OCI-M2 (cell line): ENCODE results near the gene USP12.
"Not testable (repeated sequence)": the region's sequence is repeated elsewhere in the genome, so short reads cannot be mapped to it uniquely, and the experiment has no call there.

Experiments used
- DNase-seq: peaks from one replicate; lab custom pipeline; 2025; ENCODE audit not compliant: unreplicated experiment; lab: John Stamatoyannopoulos, UW

The USP12 gene

GRCh38 chr13:27151798-27152599 is 19.6 kb downstream of the USP12 start:
- DNase-seq = no peak

GRCh38 chr13:27149702-27150101 is 21.9 kb downstream of the USP12 start:
- DNase-seq = no peak

GRCh38 chr13:27148900-27149299 is 22.7 kb downstream of the USP12 start:
- no peak for DNase-seq

- DNase-seq = no peak
Measured at GRCh38 chr13:27147530-27148170, 24.0 kb downstream of the USP12 start.

- DNase-seq = no peak
Measured at GRCh38 chr13:27141746-27142145, 29.9 kb downstream of the USP12 start.

DNA sequence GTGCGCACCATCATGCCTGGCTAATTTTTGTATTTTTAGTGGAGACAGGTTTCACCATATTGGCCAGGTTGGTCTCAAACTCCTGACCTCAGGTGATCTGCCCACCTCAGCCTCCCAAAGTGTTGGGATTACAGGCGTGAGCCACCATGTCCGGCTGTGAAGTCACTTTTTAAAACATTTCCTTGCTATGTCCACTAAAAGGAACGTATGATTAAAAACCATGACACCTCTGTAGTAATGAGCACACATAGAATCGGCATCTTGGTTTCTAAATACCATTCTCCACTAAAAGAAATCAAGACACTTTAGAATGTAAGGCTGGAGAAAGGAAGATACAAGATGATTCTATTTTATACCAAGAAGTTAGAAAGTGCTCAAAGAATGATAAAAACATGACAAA is 30.5 kb downstream of the USP12 start:
- DNase-seq = not testable (repeated sequence)

DNA sequence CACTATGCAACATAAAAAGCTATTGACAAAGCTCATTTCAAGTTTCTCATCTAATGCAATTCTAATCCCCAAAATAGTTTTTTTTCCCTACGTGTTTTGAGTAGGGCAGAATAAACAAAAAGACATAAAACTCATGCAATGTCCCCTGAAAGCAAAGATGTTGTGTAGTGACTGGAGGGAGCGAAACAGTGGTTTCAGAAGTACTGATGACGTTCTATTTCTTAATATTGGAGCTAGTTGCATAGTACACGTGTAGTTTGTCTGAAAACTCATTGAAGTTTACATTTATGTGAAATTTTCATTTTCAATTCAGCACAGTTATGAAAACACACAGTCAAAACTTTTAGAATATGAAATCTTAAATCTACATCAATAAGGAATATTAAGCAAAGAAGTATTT is 31.6 kb downstream of the USP12 start:
- no peak for DNase-seq

- DNase-seq = no peak
Measured at GRCh38 chr13:27139565-27139964, 32.0 kb downstream of the USP12 start.

DNA sequence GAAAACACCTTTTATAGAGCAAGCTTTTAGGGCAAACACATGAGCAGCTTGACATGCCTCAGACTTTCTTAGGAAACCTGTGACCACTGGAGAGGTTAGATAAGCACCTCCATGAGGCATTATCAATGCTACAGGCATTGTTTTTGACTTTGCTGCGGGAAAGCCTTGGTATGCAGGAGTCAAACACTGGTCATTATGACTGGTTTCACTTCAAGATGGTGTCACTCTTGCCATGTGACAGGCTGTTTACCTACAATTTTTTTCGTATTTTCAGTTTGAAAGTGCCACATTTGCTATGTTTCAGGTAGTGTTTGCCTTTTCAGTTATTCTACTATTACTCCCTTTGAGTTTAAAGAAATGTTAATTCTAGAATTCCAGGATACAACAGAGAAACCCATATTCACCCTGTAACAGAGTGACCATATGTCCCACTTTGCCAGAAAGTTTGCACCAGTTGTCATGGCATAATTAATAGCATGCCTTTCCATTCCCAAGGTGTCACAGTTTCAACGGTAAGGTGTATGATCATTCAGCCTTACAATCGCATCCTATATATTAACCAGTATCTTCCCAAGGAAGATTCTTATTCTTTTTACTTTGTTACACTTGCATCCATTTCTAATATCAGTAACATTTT is 33.0 kb downstream of the USP12 start:
- DNase-seq = no peak

GRCh38 chr13:27137759-27138158 is 33.9 kb downstream of the USP12 start:
- DNase-seq = no peak

DNA sequence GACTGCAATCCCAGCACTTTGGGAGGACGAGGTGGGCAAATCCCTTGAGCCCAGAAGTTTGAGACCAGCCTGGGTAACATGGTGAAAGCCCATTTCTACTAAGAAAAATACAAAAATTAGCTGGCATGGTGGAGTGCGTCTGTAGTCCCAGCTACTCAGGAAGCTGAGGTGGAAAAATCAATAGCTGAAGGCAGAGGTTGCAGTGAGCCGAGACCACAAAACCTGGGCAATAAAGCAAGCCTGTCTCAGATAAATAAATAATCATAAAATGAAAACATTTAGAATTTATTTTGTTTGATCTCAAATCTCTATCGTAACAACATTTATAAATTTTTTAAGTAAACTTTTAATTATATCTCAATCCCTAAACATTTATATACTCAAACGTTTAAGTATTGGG is 36.6 kb downstream of the USP12 start:
- DNase-seq = no peak

DNA sequence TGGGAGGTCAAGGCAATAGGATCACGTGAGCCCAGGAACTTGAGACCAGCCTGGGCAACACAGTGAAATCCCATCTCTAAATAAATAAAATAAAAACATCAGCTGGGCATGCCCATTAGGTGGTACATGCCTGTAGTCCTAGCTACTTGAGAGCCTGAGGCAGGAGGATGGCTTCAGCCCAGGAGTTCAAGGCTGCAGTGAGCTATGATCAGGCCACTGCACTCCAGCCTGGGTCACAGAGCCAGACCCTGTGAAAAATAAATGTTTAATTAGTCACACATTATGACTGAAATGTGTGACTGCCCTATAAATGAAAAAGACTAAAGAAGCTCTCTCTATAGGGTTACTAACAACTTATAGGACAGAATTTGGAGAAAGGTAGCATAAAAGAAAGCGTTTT is 37.7 kb downstream of the USP12 start:
- no peak for DNase-seq

GRCh38 chr13:27132538-27132937 is 39.1 kb downstream of the USP12 start:
- DNase-seq = no peak

DNA sequence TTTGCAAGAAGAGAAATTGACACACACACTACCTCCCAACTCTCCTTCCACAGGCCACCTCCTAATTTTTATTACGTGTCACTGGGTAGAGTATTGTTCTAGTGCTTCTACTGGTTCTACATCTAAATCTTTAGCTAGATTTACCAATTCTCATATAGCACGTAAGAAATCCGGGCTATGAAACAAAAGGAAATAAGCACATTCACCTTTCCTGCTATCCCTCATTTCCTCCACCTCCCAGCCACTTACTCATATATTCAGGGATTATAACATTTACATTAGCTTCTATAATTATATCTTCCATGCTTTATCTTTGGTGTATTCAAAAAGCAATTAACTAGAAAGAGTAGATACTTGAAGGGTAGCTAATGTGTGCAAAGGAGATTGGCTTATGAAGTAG is 39.7 kb downstream of the USP12 start:
- no peak for DNase-seq

GRCh38 chr13:27130979-27131623 is 40.5 kb downstream of the USP12 start:
- DNase-seq = no peak

DNA sequence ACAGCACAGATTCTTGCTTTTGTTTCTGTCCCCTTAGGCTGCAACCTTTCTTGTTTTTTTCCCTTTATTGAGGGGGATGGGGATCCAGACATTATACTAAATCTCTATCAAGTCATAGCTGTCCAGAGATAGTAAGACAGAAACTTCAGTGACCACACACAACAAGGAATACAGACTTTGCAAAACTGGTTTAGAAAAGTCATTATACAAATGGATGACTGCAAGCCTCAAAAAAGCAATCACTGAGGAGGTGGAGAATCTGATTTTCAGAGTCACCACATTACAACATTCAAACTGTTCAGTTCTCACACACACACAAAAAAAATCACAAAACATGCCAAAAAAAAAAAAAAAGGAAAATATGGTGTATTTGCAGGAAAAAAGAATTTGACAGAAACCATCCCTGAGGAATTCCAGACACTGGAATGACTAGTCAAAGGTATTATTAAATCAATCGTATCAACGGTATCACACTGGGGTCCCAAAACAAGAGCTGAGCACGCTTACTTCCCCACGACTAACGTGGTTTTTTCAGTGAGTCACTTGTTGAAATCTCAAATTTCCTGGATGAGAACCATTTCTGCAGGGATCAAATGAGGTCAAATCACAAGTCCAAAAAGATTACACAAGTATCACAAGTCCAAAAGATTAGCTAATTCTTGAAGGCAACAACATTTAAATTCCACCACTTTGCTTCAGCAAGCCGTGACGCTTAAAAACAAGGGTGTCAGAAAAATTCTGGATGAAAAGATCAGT is 41.2 kb downstream of the USP12 start:
- DNase-seq = no peak

DNA sequence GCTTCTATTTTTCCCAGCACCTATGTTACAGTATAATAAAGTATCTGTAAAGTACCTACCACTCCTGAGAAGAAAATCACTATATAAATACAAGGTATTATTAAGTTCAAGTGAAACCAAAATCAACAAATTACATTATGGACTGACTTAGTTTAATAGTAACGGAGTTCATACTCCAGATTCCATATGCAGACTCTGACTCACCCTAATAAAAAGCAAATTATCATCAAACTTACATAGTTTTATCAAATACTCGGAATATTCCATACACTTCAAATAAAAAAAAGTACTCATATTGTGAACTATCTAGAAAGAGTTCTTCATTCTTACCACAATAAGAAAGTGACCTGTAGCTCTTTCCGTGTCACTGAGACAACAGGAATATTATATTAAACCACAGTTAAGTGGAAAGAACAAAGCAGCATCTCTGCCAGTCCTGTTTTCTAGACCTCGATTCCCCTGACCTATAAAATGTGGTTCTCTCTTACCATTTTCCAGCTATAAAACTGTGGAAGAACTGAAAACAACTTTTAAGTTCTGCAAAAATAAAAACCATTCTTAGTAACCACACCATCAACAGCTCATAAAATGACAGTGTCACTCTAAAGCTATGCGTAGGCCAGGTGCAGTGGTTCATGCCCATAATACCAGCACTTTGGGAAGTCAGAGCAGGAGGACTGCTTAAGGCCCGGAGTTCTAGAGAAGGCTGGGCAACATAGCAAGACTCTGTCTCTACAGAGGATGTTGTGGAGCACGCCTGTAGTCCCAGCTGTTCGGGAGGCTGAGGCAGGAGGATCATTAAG is 42.6 kb downstream of the USP12 start:
- DNase-seq = no peak

DNA sequence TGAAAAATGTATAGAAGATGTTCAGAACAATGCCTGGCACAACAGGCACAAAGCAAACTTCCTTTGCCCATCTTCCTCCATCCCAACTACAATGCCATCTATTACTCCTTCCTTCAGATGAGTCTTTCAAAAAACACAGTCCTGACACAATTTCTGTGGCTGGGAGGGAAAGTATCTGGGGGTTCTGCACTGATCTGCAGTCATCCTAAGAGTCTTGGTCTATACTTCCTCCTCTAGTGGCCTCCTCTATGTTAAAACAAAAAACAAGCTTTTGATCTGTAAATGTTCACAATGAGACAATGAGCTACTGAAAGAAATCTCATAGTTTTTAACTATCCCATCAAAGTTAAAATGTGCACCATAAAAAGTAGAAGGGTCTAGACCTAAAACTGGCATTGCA is 44.8 kb downstream of the USP12 start:
- no peak for DNase-seq

DNA sequence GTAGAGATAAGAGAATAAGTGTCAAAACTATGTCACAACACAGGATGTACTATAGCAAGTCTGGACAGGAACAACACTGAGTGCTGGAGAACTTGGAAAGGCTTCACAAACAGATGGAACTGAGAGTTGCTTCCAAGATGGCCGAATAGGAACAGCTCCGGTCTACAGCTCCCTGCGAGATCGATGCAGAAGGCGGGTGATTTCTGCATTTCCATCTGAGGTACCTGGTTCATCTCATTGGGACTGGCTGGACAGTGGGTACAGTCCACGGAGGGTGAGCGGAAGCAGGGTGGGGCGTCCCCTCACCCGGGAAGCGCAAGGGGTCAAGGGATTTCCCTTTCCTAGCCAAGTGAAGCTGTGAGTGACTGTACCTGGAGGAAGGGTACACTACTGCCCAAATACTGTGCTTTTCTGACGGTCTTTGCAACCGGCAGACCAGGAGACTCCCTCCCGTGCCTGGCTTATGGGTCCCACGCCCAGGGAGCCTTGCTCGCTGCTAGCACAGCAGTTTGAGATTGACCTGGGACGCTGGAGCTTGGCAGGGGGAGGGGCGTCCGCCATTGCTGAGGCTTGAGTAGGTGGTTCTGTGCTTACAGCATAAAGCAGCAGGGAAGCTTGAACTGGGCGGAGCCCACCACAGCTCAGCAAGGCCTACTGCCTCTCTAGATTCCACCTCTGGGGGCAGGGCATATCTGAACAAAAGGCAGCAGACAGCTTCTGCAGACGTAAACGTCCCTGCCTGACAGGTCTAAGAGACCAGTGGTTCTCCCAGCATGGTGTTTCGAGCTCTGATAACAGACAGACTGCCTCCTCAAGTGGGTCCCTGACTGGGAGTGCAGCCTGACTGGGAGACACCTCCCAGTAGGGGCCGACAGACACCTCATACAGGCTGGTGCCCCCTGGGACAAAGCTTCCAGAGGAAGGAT is 46.0 kb downstream of the USP12 start:
- DNase-seq = no peak
